ENCODE data around the gene ADGRL3.

Gene ADGRL3

DNA sequence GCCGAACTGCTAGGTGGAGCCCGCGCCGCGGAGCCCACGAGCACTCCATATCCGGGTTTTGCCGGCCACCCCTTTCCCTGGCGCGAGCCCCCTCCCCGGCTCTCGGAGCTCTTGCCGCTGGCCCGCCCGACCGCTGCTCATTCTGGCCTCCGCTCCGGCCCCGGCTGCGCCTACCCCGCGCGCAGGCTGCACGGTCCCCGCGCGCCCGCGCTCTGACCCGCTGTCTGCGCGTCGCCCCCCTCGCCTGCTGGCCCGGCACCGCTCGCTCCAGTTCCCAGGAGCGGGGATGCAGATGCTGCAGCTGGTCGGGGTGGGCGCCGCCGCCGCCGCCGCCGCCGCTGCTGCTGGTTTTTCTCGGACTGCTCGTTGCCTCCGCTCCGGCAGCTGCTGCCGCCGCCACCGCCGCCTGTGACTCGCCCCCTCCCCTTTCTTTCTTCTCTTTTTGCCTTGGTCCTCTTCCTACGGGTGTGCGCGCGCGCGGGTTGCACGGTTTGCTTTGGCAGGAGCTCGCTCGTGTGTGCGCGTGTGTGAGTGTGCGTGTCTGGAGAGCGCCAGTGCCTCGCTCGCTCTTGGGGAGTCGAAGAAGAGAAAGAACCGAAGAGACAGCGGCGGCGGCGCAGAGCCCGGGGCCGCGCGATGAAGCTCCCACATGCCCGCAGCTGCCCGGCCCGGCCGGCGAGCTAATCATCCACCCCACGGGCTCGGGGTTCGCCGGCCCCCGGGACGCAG, at the start of gene ADGRL3:
Gene ADGRL3 (plus strand): TSS at position 140 of the 729 bp plus-strand sequence.
- peaks cover 2% of the 10 kb centered on the region for H3K36me3 Mint-ChIP-seq (ENCODE audit: low read depth)
- no peak for DNase-seq
- ATAC-seq = no peak
- H3K27me3 Mint-ChIP-seq = peaks cover 46% of the 10 kb centered on the region
- H3K4me3 Mint-ChIP-seq = no peak within 1 kb of the TSS
- no peaks in the 10 kb centered on the region for H3K9me3 Mint-ChIP-seq
- H3K4me1 Mint-ChIP-seq = no peaks in the 10 kb centered on the region
- no peak within 1 kb of the TSS for H3K27ac Mint-ChIP-seq

DNA sequence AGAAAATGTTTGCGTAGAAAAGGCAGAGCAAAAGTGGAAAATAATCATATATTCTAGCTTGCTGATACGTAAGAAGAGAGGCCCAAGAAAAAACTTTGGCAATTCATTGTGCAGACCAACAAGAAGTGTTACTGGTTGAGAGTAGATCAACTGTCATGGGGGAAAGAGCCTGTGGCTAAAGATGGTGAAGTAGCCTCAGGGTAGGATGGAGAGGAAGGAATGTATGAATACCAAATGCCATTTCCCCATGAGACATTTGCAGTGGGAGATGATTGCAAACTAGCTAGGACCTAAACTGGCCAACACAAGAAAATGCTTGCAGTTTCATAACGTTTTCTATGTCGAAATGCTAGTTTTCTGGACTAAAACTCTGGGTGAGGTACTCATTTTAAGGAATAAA, 47.7 kb upstream of the ADGRL3 start:
- ATAC-seq (no peak), DNase-seq (no peak)
- Mint-ChIP-seq H3K4me3 (no peak overlapping the region), H3K9me3 (peaks cover 7% of the 10 kb centered on the region), H3K36me3 (ENCODE audit: low read depth) (no peaks in the 10 kb centered on the region), H3K4me1 (no peaks in the 10 kb centered on the region), H3K27me3 (no peaks in the 10 kb centered on the region), H3K27ac (no peak overlapping the region)

DNA sequence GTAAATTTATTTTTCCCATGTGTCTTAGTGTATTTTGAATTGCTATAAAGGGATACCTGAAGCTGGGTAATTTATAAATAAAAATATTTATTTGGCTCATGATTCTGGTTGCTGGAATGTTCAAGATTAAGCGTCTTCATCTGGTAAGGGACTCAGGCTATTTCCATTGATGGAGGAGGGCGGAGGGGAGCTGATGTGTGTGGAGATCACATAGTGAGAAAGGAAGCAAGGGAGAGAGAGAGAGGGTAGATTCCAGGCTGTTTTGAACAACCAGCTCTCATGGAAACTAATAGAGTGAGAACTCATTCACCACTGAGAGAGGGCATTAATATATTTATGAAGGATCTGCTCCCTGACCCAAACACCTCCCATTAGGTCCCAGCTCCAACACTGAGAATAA, 39.6 kb upstream of the ADGRL3 start:
- no peak for ATAC-seq
- Mint-ChIP-seq H3K27me3 (no peaks in the 10 kb centered on the region), H3K9me3 (peaks cover 4% of the 10 kb centered on the region), H3K27ac (no peak overlapping the region), H3K4me1 (no peaks in the 10 kb centered on the region), H3K4me3 (no peak overlapping the region), H3K36me3 (ENCODE audit: low read depth) (no peaks in the 10 kb centered on the region)
- DNase-seq = no peak

DNA sequence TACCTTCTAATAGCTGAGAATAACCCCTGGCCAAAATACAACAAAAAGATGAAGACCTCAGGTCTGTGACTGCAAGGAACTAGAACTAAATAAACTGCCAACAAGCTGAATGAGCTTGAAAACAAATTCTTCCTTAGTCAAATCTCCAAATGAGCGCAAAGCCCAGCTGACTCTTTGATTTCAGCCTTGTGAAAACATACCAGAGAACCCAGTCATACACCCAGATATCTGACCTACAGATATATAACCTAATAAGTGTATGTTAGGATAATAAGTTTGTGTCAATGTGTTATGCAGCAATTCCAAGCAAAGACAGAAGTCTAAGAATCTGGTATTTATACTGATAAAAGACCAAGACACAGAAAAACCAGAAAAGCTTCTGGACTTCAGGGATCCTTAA, 38.0 kb upstream of the ADGRL3 start:
- Mint-ChIP-seq H3K27ac (no peak overlapping the region), H3K4me1 (no peaks in the 10 kb centered on the region), H3K4me3 (no peak overlapping the region), H3K36me3 (ENCODE audit: low read depth) (no peaks in the 10 kb centered on the region), H3K27me3 (no peaks in the 10 kb centered on the region), H3K9me3 (peaks cover 10% of the 10 kb centered on the region)
- ATAC-seq (no peak), DNase-seq (no peak)

DNA sequence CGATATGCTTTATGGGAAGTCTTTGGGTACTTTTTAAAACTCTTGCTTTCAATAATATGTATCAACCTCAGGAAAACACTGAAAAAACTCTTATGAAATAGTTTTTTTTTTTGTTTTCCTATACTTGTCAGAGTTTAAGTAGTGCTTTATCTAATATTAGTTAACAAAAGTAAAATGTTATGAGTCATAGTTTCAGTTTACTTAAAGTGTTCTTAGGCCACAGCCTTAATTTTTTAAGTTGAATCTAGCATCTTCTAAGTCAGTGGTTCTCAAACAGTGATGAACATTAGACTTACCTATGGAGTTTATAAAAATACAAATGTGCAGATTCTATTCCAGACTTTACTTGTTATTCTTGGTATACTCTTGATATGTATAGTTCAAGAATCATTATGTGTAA, 26.3 kb upstream of the ADGRL3 start:
- H3K27ac Mint-ChIP-seq = no peak overlapping the region

DNA sequence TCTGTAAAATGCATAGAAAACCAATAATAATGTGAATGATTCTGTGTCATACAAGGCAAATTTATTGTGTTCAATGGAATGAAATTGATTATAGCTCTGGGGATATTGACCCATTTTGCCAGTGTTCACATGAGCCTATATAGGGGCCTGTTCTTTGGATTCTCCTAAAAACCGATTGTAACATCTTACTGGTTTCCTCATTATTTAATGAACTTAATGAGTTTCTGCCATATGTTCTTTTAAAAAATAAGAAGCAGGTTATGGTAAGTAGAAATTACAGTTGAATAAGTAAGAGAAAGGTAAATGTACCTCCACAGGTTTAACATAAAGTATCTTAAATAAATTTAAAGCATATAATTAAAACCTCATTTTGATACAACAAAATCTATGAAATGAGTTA, 24.6 kb upstream of the ADGRL3 start:
- H3K4me1 Mint-ChIP-seq = no peaks in the 10 kb centered on the region
- H3K36me3 Mint-ChIP-seq (ENCODE audit: low read depth) = no peaks in the 10 kb centered on the region
- H3K4me3 Mint-ChIP-seq = no peak overlapping the region
- ATAC-seq (no peak), DNase-seq (no peak)
- no peaks in the 10 kb centered on the region for H3K27me3 Mint-ChIP-seq
- H3K9me3 Mint-ChIP-seq = peaks cover 7% of the 10 kb centered on the region
- no peak overlapping the region for H3K27ac Mint-ChIP-seq

More for the DNA sequence above, 26.3 kb upstream of the ADGRL3 start:
- ATAC-seq (no peak), DNase-seq (no peak)
- H3K4me3 Mint-ChIP-seq = no peak overlapping the region
- H3K9me3 Mint-ChIP-seq = peaks cover 5% of the 10 kb centered on the region
- no peaks in the 10 kb centered on the region for H3K36me3 Mint-ChIP-seq (ENCODE audit: low read depth)
- no peaks in the 10 kb centered on the region for H3K27me3 Mint-ChIP-seq
- H3K4me1 Mint-ChIP-seq = no peaks in the 10 kb centered on the region

DNA sequence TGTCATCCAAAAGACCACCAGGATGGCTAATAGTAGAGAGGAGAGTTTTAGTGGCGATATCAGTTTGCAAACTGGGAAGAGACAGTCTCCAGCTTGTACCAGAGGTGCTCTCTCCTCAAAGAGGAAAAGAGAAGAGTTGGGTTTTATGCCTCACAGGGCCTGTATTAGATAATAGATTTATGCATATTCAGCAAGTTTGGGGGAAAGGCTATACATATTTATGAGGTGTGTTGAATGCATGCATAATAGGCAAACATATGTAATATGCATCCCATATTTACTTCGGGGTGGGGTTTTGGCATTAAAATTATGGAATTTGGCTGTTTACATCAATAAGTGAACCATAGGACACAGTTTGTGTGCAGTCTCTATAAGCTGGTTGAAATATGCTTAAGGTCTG, 22.8 kb upstream of the ADGRL3 start:
- H3K27me3 Mint-ChIP-seq = no peaks in the 10 kb centered on the region
- H3K9me3 Mint-ChIP-seq = peaks cover 7% of the 10 kb centered on the region
- H3K4me1 Mint-ChIP-seq = no peaks in the 10 kb centered on the region
- H3K4me3 Mint-ChIP-seq = no peak overlapping the region
- DNase-seq (no peak), ATAC-seq (no peak)
- H3K27ac Mint-ChIP-seq = no peak overlapping the region
- no peaks in the 10 kb centered on the region for H3K36me3 Mint-ChIP-seq (ENCODE audit: low read depth)

DNA sequence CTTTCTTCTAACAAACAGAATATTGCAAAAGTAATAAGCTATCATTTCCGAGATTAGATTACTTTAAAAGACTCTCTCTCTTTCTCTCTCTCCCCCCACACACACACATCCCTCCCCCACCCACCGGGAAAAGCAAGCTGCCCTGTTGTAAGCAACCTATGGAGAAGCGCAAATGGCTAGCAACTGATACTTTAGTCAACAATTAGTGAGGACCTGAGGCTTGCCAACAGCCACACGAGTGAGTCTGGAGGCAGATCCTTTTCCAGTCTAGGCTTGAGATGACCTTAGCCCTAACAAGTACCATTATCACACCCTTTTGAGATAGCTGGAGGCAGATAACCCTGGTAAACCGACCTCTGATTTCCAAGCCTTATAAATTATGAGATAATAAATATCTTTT, 19.7 kb upstream of the ADGRL3 start:
- Mint-ChIP-seq H3K4me3 (no peak overlapping the region), H3K9me3 (peaks cover 19% of the 10 kb centered on the region), H3K4me1 (no peaks in the 10 kb centered on the region), H3K27me3 (no peaks in the 10 kb centered on the region), H3K27ac (no peak overlapping the region), H3K36me3 (ENCODE audit: low read depth) (no peaks in the 10 kb centered on the region)
- no peak for DNase-seq
- no peak for ATAC-seq

DNA sequence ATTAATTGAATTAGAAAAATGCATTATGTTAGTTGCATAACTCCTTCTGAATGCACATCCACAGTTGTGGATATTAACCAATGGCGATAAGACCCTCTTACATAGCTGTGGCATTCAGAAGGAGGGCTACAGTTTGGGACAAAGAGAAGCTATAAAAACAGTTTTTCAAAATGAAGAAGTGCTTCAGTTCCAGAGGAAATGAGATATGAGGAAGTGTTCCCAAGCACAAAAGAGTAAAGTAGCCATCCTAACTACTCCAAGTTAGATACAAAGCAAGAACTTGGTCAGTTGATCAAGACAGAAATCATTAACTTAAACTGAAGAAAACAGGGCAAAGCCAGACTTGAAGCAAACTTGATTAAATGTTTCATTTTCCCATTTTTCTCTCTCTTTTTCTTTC, 17.2 kb upstream of the ADGRL3 start:
- no peak for ATAC-seq
- H3K36me3 Mint-ChIP-seq (ENCODE audit: low read depth) = no peaks in the 10 kb centered on the region
- H3K9me3 Mint-ChIP-seq = peaks cover 22% of the 10 kb centered on the region
- H3K27ac Mint-ChIP-seq = no peak overlapping the region
- H3K4me1 Mint-ChIP-seq = no peaks in the 10 kb centered on the region
- H3K27me3 Mint-ChIP-seq = no peaks in the 10 kb centered on the region
- no peak overlapping the region for H3K4me3 Mint-ChIP-seq
- DNase-seq = no peak

DNA sequence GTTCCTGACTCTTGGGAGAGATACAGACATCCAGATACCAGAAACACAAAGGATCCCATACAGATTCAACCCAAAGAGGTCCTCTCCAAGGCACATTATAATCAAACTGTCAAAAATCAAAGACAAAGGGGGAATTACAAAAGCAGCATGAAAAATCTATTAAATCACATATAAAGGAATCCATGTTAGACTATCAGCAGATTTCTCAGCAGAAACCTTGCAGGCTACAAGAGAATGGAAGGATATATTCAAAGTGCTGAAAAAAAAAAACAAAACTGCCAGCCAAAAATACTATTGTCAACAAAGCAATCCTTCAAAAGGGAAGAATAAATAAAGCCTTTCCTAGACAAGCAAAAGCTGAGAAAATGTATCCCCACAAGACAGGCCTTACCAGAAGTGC, 14.8 kb upstream of the ADGRL3 start:
- no peak overlapping the region for H3K4me3 Mint-ChIP-seq
- no peaks in the 10 kb centered on the region for H3K36me3 Mint-ChIP-seq (ENCODE audit: low read depth)
- no peak for ATAC-seq
- peaks cover 24% of the 10 kb centered on the region for H3K9me3 Mint-ChIP-seq
- H3K4me1 Mint-ChIP-seq = no peaks in the 10 kb centered on the region
- H3K27ac Mint-ChIP-seq = no peak overlapping the region
- H3K27me3 Mint-ChIP-seq = no peaks in the 10 kb centered on the region
- no peak for DNase-seq

DNA sequence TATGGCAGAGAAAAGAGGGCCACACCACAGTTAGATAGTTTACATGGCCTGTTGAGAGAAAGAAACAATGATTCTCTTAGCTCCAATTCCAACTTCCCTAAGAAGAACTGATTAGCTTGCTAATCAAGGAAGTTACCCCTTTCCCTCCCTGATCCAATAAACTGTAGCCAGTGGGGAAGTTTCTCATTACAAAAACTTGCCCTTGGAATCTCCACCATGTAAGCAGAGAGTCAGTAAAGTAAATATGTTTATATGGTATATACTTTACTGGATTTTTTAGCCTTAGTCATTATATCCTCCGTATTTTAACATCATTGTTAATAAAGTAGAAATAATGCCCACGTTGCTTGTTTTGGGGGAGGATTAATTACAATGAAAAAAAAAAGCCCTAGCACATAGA, 7.7 kb upstream of the ADGRL3 start:
- H3K9me3 Mint-ChIP-seq = peaks cover 12% of the 10 kb centered on the region
- H3K4me3 Mint-ChIP-seq = no peak overlapping the region
- no peaks in the 10 kb centered on the region for H3K4me1 Mint-ChIP-seq
- H3K27ac Mint-ChIP-seq = no peak overlapping the region
- DNase-seq (no peak), ATAC-seq (no peak)
- no peaks in the 10 kb centered on the region for H3K27me3 Mint-ChIP-seq
- no peaks in the 10 kb centered on the region for H3K36me3 Mint-ChIP-seq (ENCODE audit: low read depth)

DNA sequence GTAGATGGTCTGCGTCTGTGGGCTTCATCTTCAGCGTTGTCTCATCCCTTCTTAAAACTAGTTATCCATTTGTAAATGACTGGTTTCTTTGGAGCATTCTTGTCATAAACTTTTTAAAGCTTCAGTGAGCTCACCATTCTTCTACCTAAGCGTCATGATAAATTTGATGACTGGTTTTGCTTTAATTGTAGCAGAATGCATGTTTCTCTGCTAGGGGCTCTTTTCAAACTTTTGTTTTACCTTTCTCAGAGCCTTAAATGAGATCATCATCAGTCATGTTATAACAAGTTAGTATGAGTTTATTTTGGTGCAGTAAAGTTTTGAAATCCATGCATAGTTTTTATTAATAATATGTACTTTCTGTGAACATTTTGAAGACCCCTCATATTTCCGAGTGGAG, 6.3 kb upstream of the ADGRL3 start:
- Mint-ChIP-seq H3K4me1 (no peaks in the 10 kb centered on the region), H3K27ac (no peak overlapping the region), H3K9me3 (peaks cover 10% of the 10 kb centered on the region), H3K4me3 (no peak overlapping the region), H3K36me3 (ENCODE audit: low read depth) (peaks cover under 1% of the 10 kb centered on the region), H3K27me3 (peaks cover 3% of the 10 kb centered on the region)
- DNase-seq = no peak
- ATAC-seq = no peak

DNA sequence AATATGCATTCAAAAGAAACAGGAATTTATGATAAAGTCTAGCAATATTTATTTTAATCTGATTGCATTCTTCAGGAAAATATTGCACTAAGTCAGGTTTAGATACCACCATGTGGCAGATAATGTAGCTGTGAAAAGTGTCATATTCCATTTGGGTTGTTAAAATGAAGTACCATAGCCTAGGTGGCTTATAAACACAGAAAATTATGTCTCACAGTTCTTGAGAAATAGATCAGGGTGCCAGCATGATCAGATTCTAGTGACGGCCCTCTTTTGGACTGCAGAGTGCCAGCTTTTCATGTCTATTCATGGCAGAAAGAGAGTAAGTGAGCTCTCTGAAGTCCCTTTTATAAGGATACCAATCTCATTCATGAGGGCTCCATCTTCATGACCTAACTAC, 5.6 kb upstream of the ADGRL3 start:
- Mint-ChIP-seq H3K9me3 (peaks cover 7% of the 10 kb centered on the region), H3K4me3 (no peak overlapping the region), H3K27ac (no peak overlapping the region), H3K27me3 (peaks cover 10% of the 10 kb centered on the region), H3K4me1 (no peaks in the 10 kb centered on the region), H3K36me3 (ENCODE audit: low read depth) (peaks cover 2% of the 10 kb centered on the region)
- ATAC-seq (no peak), DNase-seq (no peak)

DNA sequence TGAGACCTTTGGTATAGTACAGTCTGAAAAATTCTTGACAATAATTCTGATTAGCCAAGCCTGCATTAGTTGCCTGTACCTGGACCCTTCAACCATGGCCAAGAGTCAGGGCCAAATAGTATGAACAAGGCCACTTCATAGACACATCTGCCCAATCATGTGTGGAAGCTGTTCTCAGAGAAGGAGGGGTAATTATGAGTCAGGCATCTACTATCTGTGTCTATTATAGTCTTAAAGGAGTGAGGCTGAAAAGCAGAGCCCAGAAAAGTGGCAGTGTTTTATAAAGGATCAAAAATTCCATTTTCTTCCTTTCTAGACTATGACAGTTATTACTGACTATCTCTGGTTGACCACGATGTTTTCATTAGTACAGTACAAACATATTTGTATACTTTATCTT, 5.0 kb upstream of the ADGRL3 start:
- DNase-seq (no peak), ATAC-seq (no peak)
- Mint-ChIP-seq H3K4me3 (no peak overlapping the region), H3K27me3 (peaks cover 15% of the 10 kb centered on the region), H3K4me1 (no peaks in the 10 kb centered on the region), H3K27ac (no peak overlapping the region), H3K36me3 (ENCODE audit: low read depth) (peaks cover 2% of the 10 kb centered on the region), H3K9me3 (peaks cover 5% of the 10 kb centered on the region)

DNA sequence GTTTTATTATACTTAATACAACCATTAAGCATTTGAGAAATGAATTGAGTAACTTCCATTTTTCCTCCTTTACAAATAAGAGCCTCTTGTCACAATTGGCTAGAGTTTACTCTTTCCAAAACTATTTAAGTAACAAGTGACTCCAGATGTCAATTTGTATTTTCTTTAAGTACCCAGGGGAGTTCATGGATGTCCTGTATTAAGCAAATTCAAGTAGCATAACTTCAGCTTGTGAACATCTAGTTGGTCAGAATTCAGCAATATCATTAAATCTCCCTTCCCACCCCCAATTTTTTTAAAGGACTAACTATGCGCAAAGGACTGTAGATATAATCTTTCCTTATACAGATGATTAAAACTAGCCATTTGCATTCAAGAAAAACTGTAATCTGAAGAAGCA, 1.4 kb upstream of the ADGRL3 start:
- Mint-ChIP-seq H3K9me3 (peaks cover 1% of the 10 kb centered on the region), H3K27me3 (peaks cover 46% of the 10 kb centered on the region), H3K4me1 (no peaks in the 10 kb centered on the region), H3K36me3 (ENCODE audit: low read depth) (peaks cover 2% of the 10 kb centered on the region), H3K27ac (no peak overlapping the region), H3K4me3 (no peak overlapping the region)
- no peak for DNase-seq
- no peak for ATAC-seq

DNA sequence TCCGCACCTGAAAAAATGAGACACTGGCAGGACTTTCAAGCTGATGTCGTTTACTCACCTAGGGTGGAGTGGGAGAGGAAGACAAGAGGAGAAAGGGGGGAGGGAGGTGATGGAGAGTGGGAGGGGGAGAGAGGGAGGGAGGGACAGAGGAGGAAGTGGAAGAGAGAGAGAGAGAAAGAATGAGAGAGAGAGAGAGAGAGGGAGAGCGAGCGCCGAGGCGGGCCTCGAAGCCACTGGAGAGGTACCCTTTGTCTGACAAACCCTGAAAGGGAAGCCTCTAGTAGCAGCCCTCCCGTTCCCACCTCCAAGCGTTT, 296 bp upstream of the ADGRL3 start:
- H3K27me3 Mint-ChIP-seq = peaks cover 46% of the 10 kb centered on the region
- no peaks in the 10 kb centered on the region for H3K4me1 Mint-ChIP-seq
- H3K36me3 Mint-ChIP-seq (ENCODE audit: low read depth) = peaks cover 2% of the 10 kb centered on the region
- DNase-seq = no peak
- ATAC-seq = no peak
- no peak overlapping the region for H3K4me3 Mint-ChIP-seq
- no peak overlapping the region for H3K27ac Mint-ChIP-seq
- no peaks in the 10 kb centered on the region for H3K9me3 Mint-ChIP-seq

Measured in activated naive CD8-positive, alpha-beta T cell treated with anti-CD3 and anti-CD28 coated beads, Interleukin-2, amount 50 U/mL, for 24 hours (primary cell).